HG02623 (cell line): ENCODE results near the gene BCL11A.

Source experiments
- ATAC-seq: cut with Tn5 transposase; IDR thresholded peaks from one replicate; pipeline ENCODE4 v1.9.1; 2021; ENCODE audit warnings: moderate library complexity; ENCODE audit not compliant: unreplicated experiment

BCL11A gene

DNA sequence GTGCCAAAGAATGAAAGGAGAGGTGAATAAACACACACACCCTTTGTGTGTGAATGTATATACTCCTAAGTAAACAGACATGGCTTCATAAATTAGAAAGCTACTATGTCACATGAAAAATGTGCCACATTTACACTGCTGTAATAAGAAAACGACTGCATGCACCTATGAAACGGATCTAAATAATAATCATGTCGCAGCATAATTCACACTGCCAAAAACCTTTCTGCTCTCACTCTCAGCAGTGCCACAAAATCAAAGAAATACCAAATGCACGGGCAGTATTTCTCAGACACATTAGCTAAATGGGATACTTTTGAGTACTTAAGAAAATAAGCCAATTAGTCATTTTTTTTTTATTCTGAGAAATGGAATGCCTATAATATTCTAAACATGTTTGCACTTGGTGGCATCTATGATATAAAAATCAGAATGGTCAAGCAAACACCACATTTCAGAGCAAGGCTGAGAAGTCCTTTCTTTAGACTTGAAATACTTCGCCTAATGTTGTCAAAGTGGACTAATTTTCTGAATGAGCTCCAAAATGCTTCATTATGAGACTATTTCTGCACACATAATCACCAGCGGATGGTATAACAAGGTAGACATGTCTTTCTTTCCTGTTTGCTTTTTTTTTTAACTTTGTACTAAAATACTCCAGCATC lies 6.6 kb downstream of the BCL11A start:
- no peak for ATAC-seq

GRCh38 chr2:60544954-60545560 lies 8.4 kb downstream of the BCL11A start:
- ATAC-seq, result no peak

DNA sequence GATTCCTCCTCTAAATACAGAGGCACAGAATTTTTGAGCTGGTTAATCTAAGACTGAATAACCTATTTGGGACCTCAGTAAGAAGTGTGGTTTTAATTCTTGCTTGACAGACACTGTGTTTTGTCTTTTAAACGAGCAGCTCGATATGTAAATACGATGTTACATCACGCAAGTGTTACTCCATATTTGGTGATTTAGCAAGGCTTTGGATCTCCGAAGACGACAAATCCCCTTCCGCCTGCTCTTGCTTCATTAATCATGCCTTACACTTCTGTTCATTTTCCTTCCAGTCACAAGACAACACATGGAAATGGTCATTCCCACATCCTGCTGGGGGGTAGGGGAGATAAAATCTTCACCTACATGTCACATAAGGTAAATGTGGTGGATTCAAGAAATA lies 9.4 kb downstream of the BCL11A start:
- no peak for ATAC-seq

- no peak for ATAC-seq
Measured at GRCh38 chr2:60541056-60541651, 12.3 kb downstream of the BCL11A start.

- no peak for ATAC-seq
Measured at GRCh38 chr2:60540074-60540473, 13.4 kb downstream of the BCL11A start.

- no peak for ATAC-seq
Measured at GRCh38 chr2:60539140-60539539, 14.3 kb downstream of the BCL11A start.

GRCh38 chr2:60538101-60538500 lies 15.4 kb downstream of the BCL11A start:
- ATAC-seq, result no peak

DNA sequence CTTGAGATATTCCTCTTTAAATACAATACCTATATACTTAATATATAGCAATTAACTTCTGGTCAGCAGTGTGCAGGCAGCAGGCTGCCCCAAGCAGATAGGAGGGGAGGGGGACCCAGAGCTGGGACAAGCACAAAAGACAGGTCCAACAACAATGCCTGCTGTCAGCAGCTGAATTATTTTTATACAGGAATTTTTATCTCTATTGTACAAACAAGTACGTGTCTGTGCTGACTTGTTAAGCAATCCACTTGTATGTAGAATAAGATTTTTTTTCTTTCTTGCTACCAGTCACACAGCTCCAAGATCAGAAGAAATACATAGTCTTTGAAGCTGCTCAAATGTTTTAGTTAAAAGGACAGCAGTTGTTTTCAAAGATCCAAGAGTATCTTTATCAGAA lies 16.7 kb downstream of the BCL11A start:
- ATAC-seq, result no peak

DNA sequence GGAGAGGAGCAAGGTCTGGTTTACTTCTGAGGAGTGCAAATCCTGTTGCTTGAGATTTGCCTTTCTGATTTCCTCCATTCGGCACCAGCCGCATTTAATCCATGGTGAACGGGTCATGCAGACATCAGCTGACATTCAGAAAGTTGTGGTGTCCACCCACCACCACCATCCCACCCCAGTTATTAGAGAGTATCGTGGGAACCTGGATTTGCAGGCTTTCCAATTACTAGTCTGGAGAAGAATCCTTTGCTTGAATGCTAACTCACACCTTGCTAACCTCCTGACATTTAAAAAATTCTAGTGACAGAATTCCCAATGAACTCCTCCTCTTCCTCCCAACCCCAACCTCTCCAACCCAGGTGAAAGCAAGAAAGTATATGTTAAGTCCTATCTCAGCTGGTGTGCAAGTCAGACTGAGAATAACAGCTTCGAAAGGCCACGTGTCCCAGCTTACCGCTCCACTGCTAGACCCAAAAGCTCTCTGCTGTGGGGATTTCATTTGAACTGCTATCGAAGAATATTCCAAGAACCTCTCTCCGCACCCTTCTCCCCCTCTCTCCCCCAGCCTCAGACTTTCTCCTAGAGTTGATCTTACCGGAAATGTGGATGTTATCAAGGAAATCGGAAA lies 17.7 kb downstream of the BCL11A start:
- ATAC-seq, result peak; percentile 72

GRCh38 chr2:60534892-60535684 lies 18.4 kb downstream of the BCL11A start:
- ATAC-seq, result no peak

DNA sequence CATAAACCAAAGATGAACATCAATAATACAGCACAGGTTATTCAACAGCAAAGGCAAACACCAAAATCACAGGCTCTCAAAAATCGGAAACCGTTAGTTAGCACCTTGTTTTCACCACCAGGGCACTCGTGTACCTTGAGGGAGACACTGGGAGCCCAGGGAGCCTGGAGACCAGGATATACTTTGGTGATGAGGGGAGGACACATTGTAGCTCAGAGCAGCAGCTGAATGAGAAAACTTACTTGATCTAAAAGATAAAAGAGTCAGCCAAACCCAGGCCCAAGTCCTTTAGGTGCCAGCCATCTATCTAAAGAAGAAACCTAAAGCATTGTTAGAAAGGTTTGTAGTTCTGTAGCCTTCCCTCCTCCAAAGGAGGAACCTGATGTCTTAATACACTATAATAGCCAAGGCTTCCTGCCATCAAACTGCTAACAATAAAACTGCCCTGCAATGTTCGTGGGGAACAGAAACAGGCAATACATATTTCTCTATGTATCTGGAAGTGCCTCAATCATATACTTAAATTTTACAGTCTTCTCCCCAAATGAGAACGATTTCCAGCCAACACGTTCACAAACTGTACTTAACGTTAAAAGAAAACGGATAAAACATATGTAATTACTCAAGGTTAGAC lies 19.3 kb downstream of the BCL11A start:
- ATAC-seq, result no peak

- no peak for ATAC-seq
Measured at GRCh38 chr2:60533101-60534051, 20.1 kb downstream of the BCL11A start.

DNA sequence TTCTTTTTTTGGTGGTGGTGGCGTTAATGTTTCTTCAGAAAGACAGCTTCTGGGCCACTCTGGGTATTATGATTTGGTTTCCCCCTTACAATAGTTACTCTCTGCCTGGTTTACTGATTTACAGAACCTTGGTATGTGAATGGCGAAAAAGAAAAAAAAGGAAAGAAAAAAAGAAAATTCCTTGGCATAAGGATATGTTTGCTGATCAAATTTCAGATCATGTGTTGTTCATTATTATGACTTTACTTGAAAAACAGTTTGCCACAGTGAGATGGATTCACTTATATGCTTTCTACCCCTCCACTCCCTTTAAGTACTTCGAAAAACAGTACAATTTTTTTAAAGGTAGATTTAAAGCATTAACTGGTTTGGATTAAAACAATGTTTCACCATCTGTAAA lies 21.0 kb downstream of the BCL11A start:
- ATAC-seq, result no peak

GRCh38 chr2:60531701-60532133 lies 21.7 kb downstream of the BCL11A start:
- ATAC-seq, result no peak

- peak; percentile 42 for ATAC-seq
Measured at GRCh38 chr2:60530660-60531281, 22.7 kb downstream of the BCL11A start.

GRCh38 chr2:60529785-60530627 lies 23.4 kb downstream of the BCL11A start:
- no peak for ATAC-seq

DNA sequence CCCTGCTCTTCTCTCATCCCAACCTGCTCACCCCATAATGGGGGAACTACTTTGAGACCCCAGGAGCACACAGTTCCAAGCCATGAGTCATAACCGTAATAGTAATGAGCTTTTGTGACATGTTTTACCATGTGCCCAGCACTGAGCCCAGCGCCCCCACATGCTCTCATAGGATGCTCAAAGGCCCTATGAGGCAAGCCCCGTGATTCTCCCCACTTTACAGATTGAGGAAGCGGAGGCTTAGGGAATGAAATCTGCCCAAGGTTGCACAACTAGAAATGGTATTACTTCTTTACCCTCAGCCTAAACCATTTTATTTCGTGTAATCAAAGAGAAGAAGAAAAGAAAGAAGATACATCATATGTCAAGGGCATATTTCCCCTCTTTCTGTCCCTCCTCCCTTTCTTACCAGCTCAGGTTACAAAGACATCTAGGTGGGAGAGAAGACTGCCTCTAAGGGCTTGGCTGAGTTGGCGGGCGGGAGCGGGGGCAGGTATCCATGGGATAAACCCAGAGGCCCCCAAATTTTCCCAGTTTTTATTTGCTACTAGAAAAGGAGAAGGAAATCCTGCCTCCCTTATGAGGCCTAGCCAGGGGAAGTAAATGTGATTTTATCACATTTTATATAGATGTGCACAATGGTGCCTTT lies 24.2 kb downstream of the BCL11A start:
- ATAC-seq, result no peak
